GM19099 (cell line): Measurements from ENCODE around the gene FBLN7.

Experiments
- POLR2A ChIP-seq: IDR thresholded peaks from 3 replicates; pipeline ENCODE4 v1.6.1; 2011; ENCODE audit warnings: low read depth; ENCODE audit not compliant: insufficient read length; ENCODE audit errors: extremely low read depth

FBLN7 gene

GRCh38 chr2:112187046-112187715 lies 49.0 kb downstream of the FBLN7 start:
- no peak for TF ChIP-seq POLR2A

- TF ChIP-seq POLR2A, result no peak
These were observed 49.8 kb downstream of the FBLN7 start for GRCh38 chr2:112187805-112188596.

GRCh38 chr2:112189001-112189556 lies 50.9 kb downstream of the FBLN7 start:
- no peak for TF ChIP-seq POLR2A

GRCh38 chr2:112194028-112194427 lies 55.8 kb downstream of the FBLN7 start:
- no peak for TF ChIP-seq POLR2A

- no peak for TF ChIP-seq POLR2A
These were observed 56.3 kb downstream of the FBLN7 start for GRCh38 chr2:112194482-112194881.

- no peak for TF ChIP-seq POLR2A
These were observed 57.1 kb downstream of the FBLN7 start for GRCh38 chr2:112195167-112195766.

- TF ChIP-seq POLR2A, result no peak
These were observed 57.8 kb downstream of the FBLN7 start for GRCh38 chr2:112195950-112196349.

GRCh38 chr2:112197868-112198267 lies 59.7 kb downstream of the FBLN7 start:
- TF ChIP-seq POLR2A, result no peak

- TF ChIP-seq POLR2A, result no peak
These were observed 60.6 kb downstream of the FBLN7 start for GRCh38 chr2:112198780-112199179.

- no peak for TF ChIP-seq POLR2A
These were observed 61.0 kb downstream of the FBLN7 start for GRCh38 chr2:112199188-112199587.

GRCh38 chr2:112201696-112202430 lies 63.7 kb downstream of the FBLN7 start:
- TF ChIP-seq POLR2A, result no peak

GRCh38 chr2:112204411-112204810 lies 66.2 kb downstream of the FBLN7 start:
- no peak for TF ChIP-seq POLR2A

- no peak for TF ChIP-seq POLR2A
These were observed 78.0 kb downstream of the FBLN7 start for GRCh38 chr2:112216167-112216566.

- no peak for TF ChIP-seq POLR2A
These were observed 79.7 kb downstream of the FBLN7 start for GRCh38 chr2:112217854-112218253.

- TF ChIP-seq POLR2A, result no peak
These were observed 82.0 kb downstream of the FBLN7 start for GRCh38 chr2:112220186-112220585.

GRCh38 chr2:112220831-112221230 lies 82.6 kb downstream of the FBLN7 start:
- TF ChIP-seq POLR2A, result no peak

GRCh38 chr2:112229348-112229747 lies 91.2 kb downstream of the FBLN7 start:
- no peak for TF ChIP-seq POLR2A
